RWPE1 (cell line): ENCODE results near the gene ADGRV1.
"Not testable (repeated sequence)": the region's sequence is repeated elsewhere in the genome, so short reads cannot be mapped to it uniquely, and the experiment has no call there.

Experiments
- CTCF ChIA-PET: fragments of 350-600 bp; sonication (Branson Sonifier 250); formaldehyde crosslinking; extraction: SDS; loops from one replicate; lab custom pipeline; 2021; lab: Yijun Ruan, JAX
- POLR2A ChIA-PET: fragments of 400-600 bp; formaldehyde crosslinking; extraction: SDS; loops from one replicate; lab custom pipeline; 2020; ENCODE audit warnings: antibody characterized with exemption; ENCODE audit not compliant: low non-redundant PET; lab: Yijun Ruan, JAX
- DNase-seq: peaks from one replicate; pipeline ENCODE4 v3.0.0; 2012; ENCODE audit warnings: low spot score
- H3K27ac ChIP-seq: fragments of 450-650 bp; 2 replicates; pipeline ENCODE4 v1.5.1; 2017
- TF ChIP-seq, protein P1 (sequence below): fragments of 450-650 bp; conservative IDR thresholded peaks from 2 replicates; pipeline ENCODE4 v1.5.1; 2017; ENCODE audit warnings: low read depth, mild to moderate bottlenecking

ADGRV1 gene

DNA sequence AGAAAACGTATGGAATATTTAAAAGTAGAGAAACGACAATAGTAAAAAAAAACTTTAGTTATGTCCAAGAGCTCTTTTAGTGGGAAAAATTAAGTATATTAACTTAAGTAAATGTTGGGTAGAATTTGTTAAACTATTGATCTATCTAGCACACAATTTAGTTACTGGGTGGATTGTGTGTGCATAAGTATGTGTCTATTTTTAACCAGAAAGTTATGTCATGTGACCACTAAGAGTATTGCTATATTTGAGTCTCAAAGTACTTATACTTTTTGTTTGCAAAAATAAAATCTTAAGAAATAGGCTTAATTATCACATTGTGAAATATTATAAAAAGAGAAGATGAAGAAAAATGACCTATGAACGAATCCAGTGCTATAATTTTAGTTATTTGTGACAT is 56.8 kb downstream of the ADGRV1 start:
- no peak for DNase-seq
- POLR2A ChIA-PET = no interaction called here
- TF ChIP-seq, protein P1, sequence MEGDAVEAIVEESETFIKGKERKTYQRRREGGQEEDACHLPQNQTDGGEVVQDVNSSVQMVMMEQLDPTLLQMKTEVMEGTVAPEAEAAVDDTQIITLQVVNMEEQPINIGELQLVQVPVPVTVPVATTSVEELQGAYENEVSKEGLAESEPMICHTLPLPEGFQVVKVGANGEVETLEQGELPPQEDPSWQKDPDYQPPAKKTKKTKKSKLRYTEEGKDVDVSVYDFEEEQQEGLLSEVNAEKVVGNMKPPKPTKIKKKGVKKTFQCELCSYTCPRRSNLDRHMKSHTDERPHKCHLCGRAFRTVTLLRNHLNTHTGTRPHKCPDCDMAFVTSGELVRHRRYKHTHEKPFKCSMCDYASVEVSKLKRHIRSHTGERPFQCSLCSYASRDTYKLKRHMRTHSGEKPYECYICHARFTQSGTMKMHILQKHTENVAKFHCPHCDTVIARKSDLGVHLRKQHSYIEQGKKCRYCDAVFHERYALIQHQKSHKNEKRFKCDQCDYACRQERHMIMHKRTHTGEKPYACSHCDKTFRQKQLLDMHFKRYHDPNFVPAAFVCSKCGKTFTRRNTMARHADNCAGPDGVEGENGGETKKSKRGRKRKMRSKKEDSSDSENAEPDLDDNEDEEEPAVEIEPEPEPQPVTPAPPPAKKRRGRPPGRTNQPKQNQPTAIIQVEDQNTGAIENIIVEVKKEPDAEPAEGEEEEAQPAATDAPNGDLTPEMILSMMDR = no peak
- H3K27ac ChIP-seq = no peak overlapping the region
- CTCF ChIA-PET = no interaction called here

DNA sequence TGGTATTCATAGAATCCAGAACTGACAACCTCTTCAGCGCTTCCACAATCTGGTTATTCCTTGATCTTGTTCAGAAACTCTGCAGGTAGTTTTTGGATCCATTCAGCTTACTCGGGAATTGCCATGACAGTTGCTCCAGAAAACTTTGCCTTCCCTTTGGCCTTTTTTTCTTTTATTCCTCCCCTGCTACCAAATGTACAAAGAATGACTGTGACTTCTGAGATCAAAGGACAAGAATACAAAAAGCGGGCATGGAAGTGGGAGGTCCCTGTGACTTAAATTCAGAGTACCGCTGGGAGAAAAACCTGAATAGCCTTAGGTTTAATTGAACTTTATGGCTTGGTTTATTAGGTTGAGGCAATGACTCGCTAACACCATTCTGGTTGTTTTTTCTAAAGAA is 59.5 kb downstream of the ADGRV1 start:
- no peak for DNase-seq
- ChIA-PET CTCF (interaction anchor here (0.7 kb wide), 1 partner anchor 895 kb away, joined by 3 read pairs; no protein-coding TSS in a partner anchor), POLR2A (no interaction called here)
- TF ChIP-seq, protein P1 = no peak
- no peak overlapping the region for H3K27ac ChIP-seq

DNA sequence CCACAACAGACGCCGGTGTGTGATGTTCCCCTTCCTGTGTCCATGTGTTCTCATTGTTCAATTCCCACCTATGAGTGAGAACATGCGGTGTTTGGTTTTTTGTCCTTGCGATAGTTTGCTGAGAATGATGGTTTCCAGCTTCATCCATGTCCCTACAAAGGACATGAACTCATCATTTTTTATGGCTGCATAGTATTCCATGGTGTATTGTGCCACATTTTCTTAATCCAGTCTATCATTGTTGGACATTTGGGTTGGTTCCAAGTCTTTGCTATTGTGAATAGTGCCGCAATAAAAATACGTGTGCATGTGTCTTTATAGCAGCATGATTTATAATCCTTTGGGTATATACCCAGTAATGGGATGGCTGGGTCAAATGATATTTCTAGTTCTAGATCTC is 61.2 kb downstream of the ADGRV1 start:
- CTCF ChIA-PET, H3K27ac ChIP-seq, DNase-seq, POLR2A ChIA-PET: not testable (repeated sequence)

DNA sequence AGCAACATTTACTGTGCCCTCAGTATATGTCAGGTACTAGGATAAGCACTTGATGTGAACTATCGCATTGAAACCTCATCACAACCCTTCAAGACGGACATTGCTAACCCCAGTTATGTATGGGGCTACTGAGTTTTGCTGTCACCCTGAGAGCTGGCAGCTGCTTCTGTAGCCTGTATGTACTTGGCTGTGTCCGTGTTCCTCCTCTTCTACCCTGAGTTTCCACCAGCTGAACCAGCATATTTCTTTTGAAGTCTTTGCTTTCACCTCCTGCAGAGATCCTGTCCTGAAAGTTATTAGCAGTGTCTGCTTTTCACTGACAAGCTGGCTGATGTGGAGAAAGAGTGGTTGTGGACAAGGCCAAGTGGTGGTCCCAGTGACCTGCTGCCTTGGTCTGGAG is 63.3 kb downstream of the ADGRV1 start:
- ChIA-PET POLR2A (no interaction called here), CTCF (interaction anchor here (0.6 kb wide), 1 partner anchor 15 kb away, joined by 3 read pairs; no protein-coding TSS in a partner anchor)
- no peak overlapping the region for H3K27ac ChIP-seq
- TF ChIP-seq, protein P1 = no peak
- no peak for DNase-seq

DNA sequence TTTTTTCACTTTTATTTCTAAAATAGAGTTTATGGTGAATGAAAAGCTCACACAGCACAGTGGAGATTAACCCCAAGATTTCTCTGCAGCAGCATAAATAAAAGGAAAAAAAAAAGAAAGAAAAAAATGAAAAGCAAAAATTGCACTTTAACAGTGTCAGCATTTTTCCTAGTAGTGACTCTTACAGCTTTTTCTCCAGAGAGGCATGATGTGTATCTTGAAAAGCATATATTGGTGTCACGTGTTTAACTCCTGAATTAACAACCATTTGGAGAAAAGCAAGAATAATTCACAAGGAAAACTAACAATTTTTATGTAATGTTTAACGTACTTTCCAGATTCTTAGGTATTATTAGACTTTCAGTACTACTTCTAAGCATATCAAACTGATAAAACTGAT is 67.9 kb downstream of the ADGRV1 start:
- no peak for DNase-seq
- ChIA-PET CTCF (no interaction called here), POLR2A (no interaction called here)
- H3K27ac ChIP-seq = no peak overlapping the region
- TF ChIP-seq, protein P1 = no peak

DNA sequence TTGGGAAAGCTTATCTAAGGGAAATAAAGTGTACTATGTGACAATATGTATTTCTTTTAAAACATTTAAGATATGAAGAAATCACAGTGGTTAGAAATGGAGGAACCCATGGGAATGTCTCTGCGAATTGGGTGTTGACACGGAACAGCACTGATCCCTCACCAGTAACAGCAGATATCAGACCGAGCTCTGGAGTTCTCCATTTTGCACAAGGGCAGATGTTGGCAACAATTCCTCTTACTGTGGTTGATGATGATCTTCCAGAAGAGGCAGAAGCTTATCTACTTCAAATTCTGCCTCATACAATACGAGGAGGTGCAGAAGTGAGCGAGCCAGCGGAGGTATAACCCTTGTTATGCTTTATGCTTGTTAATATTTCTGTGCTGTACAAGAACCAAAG is 69.9 kb downstream of the ADGRV1 start:
- CTCF ChIA-PET = interaction anchor here (0.5 to 0.6 kb wide), 2 partner anchors 12 to 16 kb away, joined by 3 read pairs; no protein-coding TSS in a partner anchor
- DNase-seq = no peak
- POLR2A ChIA-PET = no interaction called here
- TF ChIP-seq, protein P1 = no peak
- no peak overlapping the region for H3K27ac ChIP-seq

DNA sequence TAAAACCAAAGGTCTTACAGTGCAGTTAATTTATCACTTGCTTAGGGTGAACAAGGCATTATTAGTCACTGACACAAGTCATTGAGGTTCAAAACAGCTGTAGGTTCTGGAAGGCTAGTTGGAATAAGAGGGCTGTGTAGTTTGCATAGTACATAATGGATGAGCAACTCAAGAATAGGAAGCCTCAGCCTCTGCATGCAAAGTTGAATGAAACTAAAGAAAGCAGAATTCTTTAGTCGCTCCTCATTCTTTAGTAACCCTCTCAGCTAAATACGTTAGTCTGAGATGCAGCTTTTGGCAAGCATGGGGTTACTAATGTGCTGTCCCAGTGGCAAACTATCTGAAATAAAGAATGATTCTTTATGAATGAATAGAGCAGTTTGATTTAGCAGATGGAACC is 74.2 kb downstream of the ADGRV1 start:
- TF ChIP-seq, protein P1 = no peak
- DNase-seq = no peak
- ChIA-PET POLR2A (no interaction called here), CTCF (no interaction called here)
- H3K27ac ChIP-seq = no peak overlapping the region
